Measurements from ENCODE around the gene PCCA. TPM values are rescaled to one million over a fixed set of nuclear protein-coding genes. Genes with fewer than 3 reads are reported as not detected.

The PCCA gene
- total and polyA plus RNA-seq, 12 donors, result 27.6 to 176 (median 97.7) TPM

DNA sequence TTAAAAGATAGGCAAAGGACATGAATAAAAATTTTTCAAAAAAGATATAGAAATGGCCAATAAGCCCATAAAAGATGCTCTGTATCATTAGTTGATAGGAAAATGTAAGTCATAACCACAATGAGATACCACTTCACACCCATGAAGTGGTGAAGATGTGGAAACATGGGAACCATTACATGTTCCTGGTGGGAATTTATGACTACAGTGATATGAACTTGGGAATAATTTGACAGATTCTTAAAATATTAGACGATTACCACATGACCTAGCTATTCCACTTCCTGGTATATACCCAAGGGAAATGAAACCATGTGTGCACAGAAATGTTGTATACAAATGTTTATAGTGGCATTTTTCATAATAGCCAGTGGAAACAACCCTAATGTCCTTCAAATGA, 267.5 kb downstream of the PCCA start:
- TF ChIP-seq POLR2A (IDR thresholded peaks at IDR 0.05) (no peak), CTCF (IDR thresholded peaks at IDR 0.05) (no peak)
- Histone ChIP-seq H3K4me3 (no peak overlapping the region), H3K27ac (no peak overlapping the region), H3K9me3 (replicated peaks in 1 of 3) (no peaks in the 10 kb centered on the region), H3K27me3 (no peaks in the 10 kb centered on the region), H3K4me1 (replicated peaks in 1 of 2) (no peaks in the 10 kb centered on the region), H3K36me3 (replicated peaks in 1 of 2) (no peaks in the 10 kb centered on the region)
- 75 to 85% (median 77%) methylated on average over 1 of the region's 1 CpG for WGBS, 4 donors
- DNase-seq, result no peak
- intact Hi-C loops (cut with DNase I), result no loop called here

- H3K27ac ChIP-seq, result no peak overlapping the region
- intact Hi-C loops (cut with DNase I), result no loop called here
- no peak for DNase-seq
- H3K36me3 ChIP-seq (replicated peaks in 1 of 2), result no peaks in the 10 kb centered on the region
- H3K27me3 ChIP-seq, result no peaks in the 10 kb centered on the region
- WGBS, 4 donors, result 76 to 91% (median 83%) methylated on average over 3 of the region's 3 CpGs
- TF ChIP-seq POLR2A (IDR thresholded peaks at IDR 0.05) (no peak), CTCF (IDR thresholded peaks at IDR 0.05) (no peak)
- H3K4me1 ChIP-seq (replicated peaks in 1 of 2), result no peaks in the 10 kb centered on the region
- no peak overlapping the region for H3K4me3 ChIP-seq
- no peaks in the 10 kb centered on the region for H3K9me3 ChIP-seq (replicated peaks in 1 of 3)
Measured at GRCh38 chr13:100356889-100357288, 268.0 kb downstream of the PCCA start.

DNA sequence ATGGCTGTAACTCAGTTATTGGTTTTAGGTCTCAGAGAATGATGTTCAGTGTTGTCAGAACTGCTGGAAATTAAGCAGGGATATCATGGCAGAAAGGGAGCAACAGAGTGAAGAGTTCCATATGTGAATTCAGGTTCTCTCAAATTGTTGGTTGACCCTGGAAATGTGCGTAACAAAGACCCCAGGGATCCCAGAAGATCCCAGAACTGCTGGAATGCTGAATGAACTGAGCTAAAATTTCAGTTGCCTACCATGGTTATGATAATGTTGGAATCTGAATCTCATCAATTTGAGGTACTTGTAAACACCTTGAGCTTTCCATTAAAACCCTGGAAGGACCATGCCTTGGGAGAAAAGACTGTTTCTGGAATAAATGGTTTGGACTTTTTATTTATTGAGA, 268.9 kb downstream of the PCCA start:
- Histone ChIP-seq H3K4me3 (no peak overlapping the region), H3K9me3 (replicated peaks in 1 of 3) (no peaks in the 10 kb centered on the region), H3K4me1 (replicated peaks in 1 of 2) (no peaks in the 10 kb centered on the region), H3K27ac (no peak overlapping the region), H3K36me3 (replicated peaks in 1 of 2) (no peaks in the 10 kb centered on the region), H3K27me3 (no peaks in the 10 kb centered on the region)
- intact Hi-C loops (cut with DNase I), result no loop called here
- TF ChIP-seq POLR2A (IDR thresholded peaks at IDR 0.05) (no peak), CTCF (IDR thresholded peaks at IDR 0.05) (no peak)
- 98 to 100% (median 100%) methylated on average over 1 of the region's 1 CpG for whole genome bisulfite sequencing, 4 donors
- DNase-seq, result no peak

GRCh38 chr13:100361504-100361903, 272.6 kb downstream of the PCCA start:
- WGBS, 4 donors, result 81 to 88% (median 84%) methylated on average over 2 of the region's 2 CpGs
- peaks cover 6 to 10% of the 10 kb centered on the region in 2 donors for H3K4me1 ChIP-seq (replicated peaks in 1 of 2)
- DNase-seq, result no peak
- TF ChIP-seq CTCF (IDR thresholded peaks at IDR 0.05), result no peak
- TF ChIP-seq POLR2A (IDR thresholded peaks at IDR 0.05), result no peak
- no peaks in the 10 kb centered on the region for H3K9me3 ChIP-seq (replicated peaks in 1 of 3)
- no peaks in the 10 kb centered on the region for H3K36me3 ChIP-seq (replicated peaks in 1 of 2)
- intact Hi-C loops (cut with DNase I), result no loop called here
- H3K4me3 ChIP-seq, result no peak overlapping the region
- H3K27me3 ChIP-seq, result no peaks in the 10 kb centered on the region
- H3K27ac ChIP-seq, result no peak overlapping the region

Measured in adrenal gland (tissue), 12 donors.